GM12878 (cell line): Measurements from ENCODE around the gene ZNF574. TPM values are rescaled to one million over a fixed set of nuclear protein-coding genes. Genes with fewer than 3 reads are reported as not detected.

ENCODE experiments used
- BMI1 ChIP-seq: fragments of 450-650 bp; IDR thresholded peaks from 2 replicates; pipeline ENCODE4 v1.6.1; 2016; ENCODE audit warnings: mild to moderate bottlenecking, moderate library complexity, borderline replicate concordance
- CHD1 ChIP-seq: IDR thresholded peaks from 2 replicates; pipeline ENCODE4 v1.6.1; 2012; ENCODE audit warnings: low read depth, low read length, improper control_type of control experiment
- CHD2 ChIP-seq: IDR thresholded peaks from 2 replicates; pipeline ENCODE4 v1.6.1; 2011; ENCODE audit warnings: low read depth, low read length, improper control_type of control experiment, borderline replicate concordance
- CREB1 ChIP-seq: IDR thresholded peaks from 2 replicates; pipeline ENCODE4 v1.6.1; 2012; ENCODE audit warnings: low read depth, mild to moderate bottlenecking, inconsistent platforms
- DPF2 ChIP-seq: fragments of 450-650 bp; IDR thresholded peaks from 2 replicates; pipeline ENCODE4 v1.6.1; 2017; ENCODE audit warnings: mild to moderate bottlenecking
- ELK1 ChIP-seq: IDR thresholded peaks from 2 replicates; pipeline ENCODE4 v1.6.1; 2012; ENCODE audit warnings: low read depth, low read length, improper control_type of control experiment
- HCFC1 ChIP-seq: fragments of 150-350 bp; IDR thresholded peaks from 2 replicates; pipeline ENCODE4 v1.6.1; 2014; ENCODE audit warnings: low read length
- IRF3 ChIP-seq: fragments of 450-650 bp; IDR thresholded peaks from 2 replicates; pipeline ENCODE4 v1.6.1; 2014; ENCODE audit warnings: mild to moderate bottlenecking
- LARP7 ChIP-seq: fragments of 450-650 bp; IDR thresholded peaks from 2 replicates; pipeline ENCODE4 v1.6.1; 2017; ENCODE audit warnings: mild to moderate bottlenecking
- MTA3 ChIP-seq: IDR thresholded peaks from 2 replicates; pipeline ENCODE4 v1.6.1; 2012; ENCODE audit warnings: low read length, inconsistent platforms, borderline replicate concordance
- MXI1 ChIP-seq: fragments of 150-350 bp; IDR thresholded peaks from 2 replicates; pipeline ENCODE4 v1.6.1; 2011; ENCODE audit warnings: low read depth, mild to moderate bottlenecking, inconsistent platforms, low read length, improper control_type of control experiment
- NFYA ChIP-seq: IDR thresholded peaks from 2 replicates; pipeline ENCODE4 v1.6.1; 2011; ENCODE audit warnings: low read depth, mild to moderate bottlenecking, low read length, improper control_type of control experiment, borderline replicate concordance
- NFYB ChIP-seq: IDR thresholded peaks from 2 replicates; pipeline ENCODE4 v1.6.1; 2011; ENCODE audit warnings: low read depth, mild to moderate bottlenecking, low read length, improper control_type of control experiment, moderate library complexity; ENCODE audit not compliant: insufficient read depth
- PKNOX1 ChIP-seq: fragments of 450-650 bp; IDR thresholded peaks from 2 replicates; pipeline ENCODE4 v1.6.1; 2016; ENCODE audit warnings: mild to moderate bottlenecking
- PML ChIP-seq: IDR thresholded peaks from 2 replicates; pipeline ENCODE4 v1.6.1; 2012; ENCODE audit warnings: low read length, inconsistent platforms
- POLR2A ChIP-seq: IDR thresholded peaks from 2 replicates; pipeline ENCODE4 v1.6.1; 2011; ENCODE audit warnings: low read depth, mild to moderate bottlenecking, low read length
- POLR2AphosphoS5 ChIP-seq: IDR thresholded peaks from 2 replicates; pipeline ENCODE4 v1.6.1; 2011; ENCODE audit warnings: mild to moderate bottlenecking, low read length, inconsistent platforms
- SMAD1 ChIP-seq: fragments of 450-650 bp; IDR thresholded peaks from 2 replicates; pipeline ENCODE4 v1.6.1; 2018; ENCODE audit warnings: mild to moderate bottlenecking, low read depth; ENCODE audit not compliant: partially characterized antibody
- SMAD5 ChIP-seq: IDR thresholded peaks from 2 replicates; pipeline ENCODE4 v1.6.1; 2016; ENCODE audit warnings: antibody characterized with exemption, low read depth
- USF2 ChIP-seq: IDR thresholded peaks from 2 replicates; pipeline ENCODE4 v1.6.1; 2011; ENCODE audit warnings: low read depth, low read length, improper control_type of control experiment, borderline replicate concordance
- ZNF207 ChIP-seq: fragments of 450-650 bp; IDR thresholded peaks from 2 replicates; pipeline ENCODE4 v1.6.1; 2014; ENCODE audit warnings: antibody characterized with exemption, mild to moderate bottlenecking, borderline replicate concordance
- polyA plus RNA-seq, 11 experiments: library from polyadenylated mRNA; depleted of rRNA in 4 of 11; unstranded in 6 of 11; stranded (reverse) in 5 of 11; fragments of >200 nt; fragmentation: Nextera tagmentation in 4 of 11; fragmentation: Illumina TruSeq in 1 of 11; extraction: Ambion mirVana in 4 of 11; extraction: Trizol in 1 of 11; gene quantifications; 1 replicate in 1 of 11; 2 replicates in 10 of 11; pipeline versions ENCODE4 v1.2.1 to v1.2.3, GENCODE V29; 2011 to 2016; ENCODE audit warnings: inconsistent platforms in 2 of 11, missing spikeins in 2 of 11, low read depth in 1 of 11
- total RNA-seq, 4 experiments: library from RNA; depleted of rRNA in 3 of 4; stranded (reverse); fragments of >200 nt in 3 of 4; fragmentation: Illumina TruSeq in 1 of 4; extraction: Trizol in 1 of 4; gene quantifications; 2 replicates each; pipeline versions ENCODE4 v1.2.1 to v1.2.3, GENCODE V29; 2013 to 2021
- TF ChIP-seq, protein P1 (sequence below): IDR thresholded peaks from 2 replicates; pipeline ENCODE4 v1.6.1; 2012; ENCODE audit warnings: mild to moderate bottlenecking, low read depth, low read length

ZNF574 gene
- total and polyA plus RNA-seq, 10 of the 15 experiments (the other 5 are each of a cell fraction or from before 2014, with no cell fraction given), result 0.32 to 25.6 (median 11.4) TPM

- peak; percentile 89 for TF ChIP-seq LARP7
- TF ChIP-seq POLR2AphosphoS5, result peak; percentile 87
- TF ChIP-seq, protein P1, sequence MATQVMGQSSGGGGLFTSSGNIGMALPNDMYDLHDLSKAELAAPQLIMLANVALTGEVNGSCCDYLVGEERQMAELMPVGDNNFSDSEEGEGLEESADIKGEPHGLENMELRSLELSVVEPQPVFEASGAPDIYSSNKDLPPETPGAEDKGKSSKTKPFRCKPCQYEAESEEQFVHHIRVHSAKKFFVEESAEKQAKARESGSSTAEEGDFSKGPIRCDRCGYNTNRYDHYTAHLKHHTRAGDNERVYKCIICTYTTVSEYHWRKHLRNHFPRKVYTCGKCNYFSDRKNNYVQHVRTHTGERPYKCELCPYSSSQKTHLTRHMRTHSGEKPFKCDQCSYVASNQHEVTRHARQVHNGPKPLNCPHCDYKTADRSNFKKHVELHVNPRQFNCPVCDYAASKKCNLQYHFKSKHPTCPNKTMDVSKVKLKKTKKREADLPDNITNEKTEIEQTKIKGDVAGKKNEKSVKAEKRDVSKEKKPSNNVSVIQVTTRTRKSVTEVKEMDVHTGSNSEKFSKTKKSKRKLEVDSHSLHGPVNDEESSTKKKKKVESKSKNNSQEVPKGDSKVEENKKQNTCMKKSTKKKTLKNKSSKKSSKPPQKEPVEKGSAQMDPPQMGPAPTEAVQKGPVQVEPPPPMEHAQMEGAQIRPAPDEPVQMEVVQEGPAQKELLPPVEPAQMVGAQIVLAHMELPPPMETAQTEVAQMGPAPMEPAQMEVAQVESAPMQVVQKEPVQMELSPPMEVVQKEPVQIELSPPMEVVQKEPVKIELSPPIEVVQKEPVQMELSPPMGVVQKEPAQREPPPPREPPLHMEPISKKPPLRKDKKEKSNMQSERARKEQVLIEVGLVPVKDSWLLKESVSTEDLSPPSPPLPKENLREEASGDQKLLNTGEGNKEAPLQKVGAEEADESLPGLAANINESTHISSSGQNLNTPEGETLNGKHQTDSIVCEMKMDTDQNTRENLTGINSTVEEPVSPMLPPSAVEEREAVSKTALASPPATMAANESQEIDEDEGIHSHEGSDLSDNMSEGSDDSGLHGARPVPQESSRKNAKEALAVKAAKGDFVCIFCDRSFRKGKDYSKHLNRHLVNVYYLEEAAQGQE, result 0 out of 2 replicates have a peak, but pooled peaks have one; percentile 23
- no peak for TF ChIP-seq BMI1
- peak; percentile 93 for TF ChIP-seq SMAD1
- peak; percentile 52; the same call in 1 of the 2 replicates for TF ChIP-seq NFYA
- TF ChIP-seq ELK1, result no peak
- 0 out of 2 replicates have a peak, but pooled peaks have one; percentile 6 for TF ChIP-seq USF2
- TF ChIP-seq CHD1, result no peak
- TF ChIP-seq POLR2A, result peak; percentile 94
- TF ChIP-seq DPF2, result no peak; the same call in 1 of the 2 replicates
- peak; percentile 95 for TF ChIP-seq SMAD5
- TF ChIP-seq ZNF207, result peak; percentile 34; the same call in 1 of the 2 replicates
- peak; percentile 79; the same call in 1 of the 2 replicates for TF ChIP-seq CREB1
- TF ChIP-seq MTA3, result no peak
- peak; percentile 90; the same call in 1 of the 2 replicates for TF ChIP-seq MXI1
- peak; percentile 98 for TF ChIP-seq PML
- peak; percentile 95 for TF ChIP-seq CHD2
- TF ChIP-seq PKNOX1, result peak; percentile 89
- peak; percentile 96 for TF ChIP-seq IRF3
- peak; percentile 42 for TF ChIP-seq HCFC1
- peak; percentile 92 for TF ChIP-seq NFYB
These were observed at the start of gene ZNF574 (continued) for GRCh38 chr19:42075616-42076379.
